Left ventricle myocardium superior (tissue), 1 donor: ENCODE measurements around the gene MYO15A. TPM values are rescaled to one million over a fixed set of nuclear protein-coding genes. Genes with fewer than 3 reads are reported as not detected.

ENCODE experiments used
- ATAC-seq: fragments of 200-7000 bp; cut with Tn5 transposase; one replicate; pipeline ENCODE4 v1.9.1; 2020; ENCODE audit warnings: mild to moderate bottlenecking, moderate library complexity
- DNase-seq: peaks from one replicate; pipeline ENCODE4 v3.0.0-alpha.2; 2020
- intact Hi-C: fragments of 100-400 bp; cut with micrococcal nuclease; formaldehyde crosslinking; loops from one replicate; pipeline ENCODE4 v1.11.0; 2022
- total RNA-seq: library from RNA; stranded (reverse); fragmentation: NEBNext Ultra II Directional; extraction: Animal tissue kit (Norgen Biotek cat#: 25700); gene quantifications from one replicate; pipeline ENCODE4 v1.2.1, GENCODE V29; 2021
- donor health status: DM: no; HTN: yes; CAD: no; lungs with severe emphysema.

Gene MYO15A
- total RNA-seq, 1 donor from 2014 or later = 0.45 TPM

DNA sequence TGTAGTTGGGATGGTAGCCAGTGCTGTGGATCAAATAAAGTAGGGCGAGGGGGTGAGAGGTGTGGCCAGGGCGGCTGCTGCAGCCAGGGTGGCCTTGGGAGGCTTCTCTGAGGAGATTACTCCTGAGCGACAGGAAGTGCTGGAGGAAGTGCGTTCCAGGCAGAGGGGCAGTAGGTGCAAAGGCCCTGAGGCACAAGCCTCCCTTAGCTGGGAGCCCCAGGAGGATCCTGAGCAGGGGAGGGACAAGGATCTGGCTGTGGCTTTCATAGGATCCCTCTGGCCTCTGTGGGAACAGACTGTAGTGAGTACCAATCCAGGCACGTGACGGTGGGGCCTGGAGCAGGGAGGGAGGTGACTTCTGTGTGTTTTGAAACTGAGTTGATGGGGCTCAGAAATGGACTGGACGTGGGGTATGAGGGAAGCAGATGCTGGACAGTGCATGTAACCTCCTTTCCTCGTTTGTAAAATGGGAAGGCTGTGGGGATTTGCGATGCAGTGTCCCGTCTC is 119.7 kb downstream of the MYO15A start:
- ATAC-seq (no peak), DNase-seq (no peak)
- intact Hi-C loops = no loop called here

GRCh38 chr17:18229254-18229653 is 120.7 kb downstream of the MYO15A start:
- DNase-seq (no peak), ATAC-seq (no peak)
- intact Hi-C loops = no loop called here

Other genes starting within 250 kb of the MYO15A start
- gene TOM1L2, start 136.4 kb upstream of the MYO15A start, total RNA-seq = 287 TPM
- gene DRC3, start 135.9 kb upstream of the MYO15A start, total RNA-seq = 1.5 TPM
- gene ATPAF2, start 69.6 kb upstream of the MYO15A start, total RNA-seq = 37.0 TPM
- gene GID4, start 69.3 kb upstream of the MYO15A start, total RNA-seq = 23.5 TPM
- gene DRG2, start 20.8 kb upstream of the MYO15A start, total RNA-seq = 19.4 TPM
- 197 TPM for gene ALKBH5, start 75.1 kb downstream of the MYO15A start, total RNA-seq
- 9.0 TPM for gene LLGL1, start 116.9 kb downstream of the MYO15A start, total RNA-seq
- 292 TPM for gene FLII, start 150.0 kb downstream of the MYO15A start, total RNA-seq
- gene MIEF2, start 151.9 kb downstream of the MYO15A start, total RNA-seq = 32.2 TPM
- 10.3 TPM for gene TOP3A, start 206.2 kb downstream of the MYO15A start, total RNA-seq
- gene SMCR8, start 206.5 kb downstream of the MYO15A start, total RNA-seq = 13.1 TPM